SU-DHL-6 (cell line): ENCODE results near the gene XYLT1.

ENCODE experiments used
- H2AFZ ChIP-seq: fragments of 200-600 bp; sonication (generic); 2 replicates; pipeline ENCODE4 v1.6.1; 2014; ENCODE audit warnings: low read depth, mild to moderate bottlenecking, moderate library complexity, mixed read lengths, antibody characterized with exemption, low read length; ENCODE audit not compliant: severe bottlenecking
- H3F3A ChIP-seq: fragments of 200-600 bp; shearing (Covaris generic); 2 replicates; pipeline ENCODE4 v1.6.0; 2016; ENCODE audit warnings: antibody characterized with exemption, mild to moderate bottlenecking; ENCODE audit not compliant: insufficient read depth
- H3K27ac ChIP-seq: fragments of 200-600 bp; sonication (generic); 2 replicates; pipeline ENCODE4 v1.5.1; 2016; ENCODE audit warnings: low read depth, mild to moderate bottlenecking, low read length, moderate library complexity, mixed read lengths
- H3K27me3 ChIP-seq: fragments of 200-600 bp; sonication (generic), shearing (Covaris generic); 2 replicates; pipeline ENCODE4 v1.6.0; 2014; ENCODE audit warnings: mild to moderate bottlenecking, low read length
- H3K36me3 ChIP-seq: fragments of 200-600 bp; sonication (generic); 2 replicates; pipeline ENCODE4 v1.6.1; 2014; ENCODE audit warnings: mild to moderate bottlenecking, low read length, mixed read lengths
- H3K4me2 ChIP-seq: fragments of 300-600, 200-600 bp; shearing (Covaris generic), sonication (generic); 2 replicates; pipeline ENCODE4 v1.6.0; 2014; ENCODE audit warnings: low read length, low read depth, mild to moderate bottlenecking; ENCODE audit not compliant: poor library complexity, severe bottlenecking
- H3K4me3 ChIP-seq: fragments of 200-600 bp; sonication (generic); 2 replicates; pipeline ENCODE4 v1.5.1; 2014; ENCODE audit warnings: antibody characterized with exemption, low read length, mild to moderate bottlenecking, mixed read lengths; ENCODE audit not compliant: insufficient read depth, poor library complexity, severe bottlenecking
- H3K79me2 ChIP-seq: fragments of 200-600 bp; sonication (generic); 2 replicates; pipeline ENCODE4 v1.6.1; 2014; ENCODE audit warnings: mild to moderate bottlenecking, low read length, moderate library complexity; ENCODE audit not compliant: insufficient read depth
- H3K9ac ChIP-seq: fragments of 200-600 bp; sonication (generic); 2 replicates; pipeline ENCODE4 v1.7.0; 2014; ENCODE audit warnings: mild to moderate bottlenecking, low read length
- H3K9me2 ChIP-seq: fragments of 200-600 bp; sonication (generic); replicated peaks from 2 replicates; pipeline ENCODE4 v1.6.1; 2014; ENCODE audit warnings: low read length; ENCODE audit not compliant: insufficient read depth
- H3K9me3 ChIP-seq: fragments of 200-600 bp; sonication (generic); 2 replicates; pipeline ENCODE4 v1.6.1; 2014; ENCODE audit warnings: low read length, mixed read lengths; ENCODE audit not compliant: insufficient read depth
- H4K20me1 ChIP-seq: fragments of 200-600 bp; sonication (generic); 2 replicates; pipeline ENCODE4 v1.6.1; 2014; ENCODE audit warnings: low read depth, mild to moderate bottlenecking, antibody characterized with exemption, low read length, moderate library complexity, mixed read lengths
- CTCF ChIP-seq: fragments of 200-600 bp; sonication (generic); IDR thresholded peaks from one replicate; pipeline ENCODE4 v1.5.1; 2017; ENCODE audit warnings: antibody characterized with exemption, mild to moderate bottlenecking, low read length, moderate library complexity; ENCODE audit not compliant: insufficient read depth, poor library complexity, severe bottlenecking
- EZH2phosphoT487 ChIP-seq: fragments of 200-600 bp; sonication (generic), shearing (Covaris generic); conservative IDR thresholded peaks from 2 replicates; pipeline ENCODE4 v1.6.1; 2018; ENCODE audit warnings: mild to moderate bottlenecking, antibody characterized with exemption, low read length, moderate library complexity, mixed read lengths

Gene XYLT1

GRCh38 chr16:17470908-17471718 is at the start of gene XYLT1:
Gene XYLT1 (minus strand): TSS chr16:17470960. CDS start chr16:17470796, 164 bp downstream.
- peak within 1 kb of the TSS; percentile 79 for H3K4me2 ChIP-seq
- no peaks in the 10 kb centered on the region for H3K9me2 ChIP-seq
- H3K36me3 ChIP-seq: no peaks in the 10 kb centered on the region
- H3K27me3 ChIP-seq: no peaks in the 10 kb centered on the region
- H4K20me1 ChIP-seq: no peaks in the 10 kb centered on the region
- H3K79me2 ChIP-seq: peaks cover 37% of the 10 kb centered on the region
- no peak for TF ChIP-seq CTCF
- no peak for TF ChIP-seq EZH2phosphoT487
- peak within 1 kb of the TSS; percentile 70 for H3K9ac ChIP-seq
- peak within 1 kb of the TSS; percentile 88 for H3K4me3 ChIP-seq
- H2AFZ ChIP-seq: no peak within 1 kb of the TSS
- no peaks in the 10 kb centered on the region for H3K9me3 ChIP-seq
- H3F3A ChIP-seq: peaks cover 14% of the 10 kb centered on the region
- H3K27ac ChIP-seq: peak within 1 kb of the TSS; percentile 75

- H2AFZ ChIP-seq: no peak overlapping the region
- no peak overlapping the region for H3K4me2 ChIP-seq
- H3K9me2 ChIP-seq: no peaks in the 10 kb centered on the region
- no peaks in the 10 kb centered on the region for H3K36me3 ChIP-seq
- no peak overlapping the region for H3K27ac ChIP-seq
- no peak overlapping the region for H3K4me3 ChIP-seq
- no peaks in the 10 kb centered on the region for H3K27me3 ChIP-seq
- TF ChIP-seq CTCF (no peak), EZH2phosphoT487 (no peak)
- H3K9ac ChIP-seq: no peak overlapping the region
- H3K9me3 ChIP-seq: no peaks in the 10 kb centered on the region
- H3K79me2 ChIP-seq: no peaks in the 10 kb centered on the region
- no peaks in the 10 kb centered on the region for H3F3A ChIP-seq
- H4K20me1 ChIP-seq: no peaks in the 10 kb centered on the region
Measured at GRCh38 chr16:17520111-17520510, 49.4 kb upstream of the XYLT1 start.

GRCh38 chr16:17519101-17519955 is 48.6 kb upstream of the XYLT1 start:
- Histone ChIP-seq H3K27ac (no peak overlapping the region), H3K27me3 (no peaks in the 10 kb centered on the region), H3K9me2 (no peaks in the 10 kb centered on the region), H3F3A (no peaks in the 10 kb centered on the region), H3K36me3 (no peaks in the 10 kb centered on the region), H3K79me2 (no peaks in the 10 kb centered on the region), H2AFZ (no peak overlapping the region), H3K9me3 (no peaks in the 10 kb centered on the region), H3K4me2 (no peak overlapping the region), H3K4me3 (no peak overlapping the region), H4K20me1 (no peaks in the 10 kb centered on the region), H3K9ac (no peak overlapping the region)
- TF ChIP-seq EZH2phosphoT487: no peak
